B cell (primary cell): ENCODE data around the gene UTP11. TPM values are rescaled to one million over a fixed set of nuclear protein-coding genes. Genes with fewer than 3 reads are reported as not detected.

Experiments used
- ATAC-seq: fragments of 200-7000 bp; cut with Tn5 transposase; one replicate; pipeline ENCODE4 v1.10.0; 2021; ENCODE audit warnings: low read depth, mild to moderate bottlenecking, moderate number of reproducible peaks, moderate library complexity
- CTCF ChIA-PET: fragments of 350-600 bp; sonication (Branson Sonifier 250); formaldehyde crosslinking; loops from one replicate; lab custom pipeline; 2021; ENCODE audit warnings: antibody characterized with exemption, inconsistent platforms; lab: Charles Lee
- POLR2A ChIA-PET: fragments of 350-600 bp; sonication (Branson Sonifier 250); formaldehyde crosslinking; loops from one replicate; lab custom pipeline; 2021; ENCODE audit warnings: antibody characterized with exemption; lab: Charles Lee
- DNase-seq: peaks from one replicate; pipeline ENCODE4 v3.0.0; 2013
- H2AFZ ChIP-seq: 2 replicates; pipeline ENCODE4 v1.6.1; 2012; ENCODE audit warnings: mild to moderate bottlenecking, low read depth, low read length; ENCODE audit not compliant: insufficient read depth, poor library complexity, severe bottlenecking
- H3K27ac ChIP-seq, 2 donors: 1 replicate in 1 of 2; 2 replicates in 1 of 2; pipeline ENCODE4 v1.5.1; 2012 to 2013; ENCODE audit warnings: low read length in 2 of 2, mild to moderate bottlenecking in 2 of 2, moderate library complexity in 1 of 2
- H3K27me3 ChIP-seq, 4 experiments: fragments of 200-600 bp in 1 of 4; sonication (generic) in 1 of 4; replicated peaks in 1 of 4; 1 replicate in 2 of 4; 2 replicates in 2 of 4; pipeline versions ENCODE4 v1.6.1 to v1.7.0; 2013 to 2016; ENCODE audit warnings: low read length in 3 of 4, mild to moderate bottlenecking in 2 of 4, mixed read lengths in 1 of 4, moderate library complexity in 1 of 4; ENCODE audit not compliant: insufficient read depth in 4 of 4, control insufficient read depth in 3 of 4; ENCODE audit errors: control extremely low read depth in 1 of 4
- H3K36me3 ChIP-seq, 2 experiments: replicated peaks in 1 of 2; 1 replicate in 1 of 2; 2 replicates in 1 of 2; pipeline versions ENCODE4 v1.6.1 to v1.7.1; 2013; ENCODE audit warnings: low read length in 1 of 2; ENCODE audit not compliant: insufficient read depth in 2 of 2, control insufficient read depth in 1 of 2; ENCODE audit errors: control extremely low read depth in 1 of 2, extremely low read depth in 1 of 2
- H3K4me1 ChIP-seq, 2 donors: fragments of 200-600 bp in 1 of 2; sonication (generic) in 1 of 2; 1 replicate in 1 of 2; 2 replicates in 1 of 2; pipeline versions ENCODE4 v1.5.1 to v1.6.1; 2013 to 2017; ENCODE audit warnings: low read length in 2 of 2; ENCODE audit not compliant: control insufficient read depth in 2 of 2, insufficient read depth in 2 of 2
- H3K4me2 ChIP-seq: replicated peaks from 2 replicates; pipeline ENCODE3; 2012; ENCODE audit warnings: mild to moderate bottlenecking, low read depth, low read length; ENCODE audit not compliant: poor library complexity, severe bottlenecking
- H3K4me3 ChIP-seq, 5 experiments: fragments of 200-600 bp in 1 of 5; sonication (generic) in 1 of 5; 1 replicate in 3 of 5; 2 replicates in 2 of 5; pipeline versions ENCODE4 v1.5.1 to v1.7.0; 2011 to 2016; ENCODE audit warnings: low read length in 4 of 5, mild to moderate bottlenecking in 4 of 5, low read depth in 2 of 5, control low read depth in 1 of 5, moderate library complexity in 1 of 5; ENCODE audit not compliant: insufficient read depth in 1 of 5; ENCODE audit errors: control extremely low read depth in 1 of 5, extremely low read depth in 1 of 5
- H3K79me2 ChIP-seq: fragments of 200-600 bp; sonication (generic); one replicate; pipeline ENCODE4 v1.6.0; 2016; ENCODE audit warnings: low read length; ENCODE audit not compliant: control insufficient read depth, insufficient read depth
- H3K9ac ChIP-seq: fragments of 200-600 bp; sonication (generic); 2 replicates; pipeline ENCODE4 v1.6.1; 2017; ENCODE audit warnings: mild to moderate bottlenecking, low read length, moderate library complexity
- H3K9me3 ChIP-seq, 3 donors: one replicate each; pipeline versions ENCODE4 v1.6.1 to v1.7.1; 2013; ENCODE audit warnings: low read length in 2 of 3; ENCODE audit not compliant: control insufficient read depth in 2 of 3, insufficient read depth in 1 of 3; ENCODE audit errors: control extremely low read depth in 1 of 3
- H4K20me1 ChIP-seq: 2 replicates; pipeline ENCODE4 v1.6.0; 2012; ENCODE audit warnings: mild to moderate bottlenecking, low read length; ENCODE audit not compliant: insufficient read depth, control insufficient read depth, poor library complexity, severe bottlenecking
- H3K27ac Mint-ChIP-seq: one replicate; pipeline ENCODE4 v1.8.0; 2021; ENCODE audit warnings: mixed read lengths
- H3K27me3 Mint-ChIP-seq: one replicate; pipeline ENCODE4 v1.8.0; 2021; ENCODE audit warnings: mixed read lengths
- H3K4me1 Mint-ChIP-seq: one replicate; pipeline ENCODE4 v1.8.0; 2021; ENCODE audit warnings: mixed read lengths
- H3K4me3 Mint-ChIP-seq: one replicate; pipeline ENCODE4 v1.8.0; 2021; ENCODE audit warnings: mixed read lengths
- H3K9me3 Mint-ChIP-seq: one replicate; pipeline ENCODE4 v1.8.0; 2022; ENCODE audit warnings: mixed read lengths; ENCODE audit not compliant: insufficient read depth
- CTCF ChIP-seq: fragments of 200-600 bp; IDR thresholded peaks from one replicate; pipeline ENCODE4 v1.8.0; 2022; ENCODE audit warnings: antibody characterized with exemption, mild to moderate bottlenecking
- EZH2 ChIP-seq: IDR thresholded peaks from 2 replicates; pipeline ENCODE4 v1.6.1; 2012; ENCODE audit warnings: borderline replicate concordance, low read depth, mild to moderate bottlenecking, moderate library complexity, low read length; ENCODE audit not compliant: insufficient read depth, poor library complexity, severe bottlenecking
- WGBS: methylation state at CpG from one replicate; pipeline ENCODE4 v1.1.5; 2013; ENCODE audit warnings: missing lambda C conversion rate; ENCODE audit not compliant: insufficient coverage; 5-methylcytosine and 5-hydroxymethylcytosine counted together
- intact Hi-C: fragments of 100-400 bp; cut with micrococcal nuclease; formaldehyde crosslinking; loops from one replicate; pipeline ENCODE4 v1.10.0; 2022
- polyA plus RNA-seq: library from polyadenylated mRNA; depleted of rRNA; stranded (reverse); fragments of >200 nt; gene quantifications from 2 replicates; pipeline ENCODE4 v1.2.3, GENCODE V29; 2012
- small RNA-seq: library from RNA; depleted of rRNA; stranded (forward); fragments of <200 nt; gene quantifications from one replicate; pipeline ENCODE3, GENCODE V24; 2012; ENCODE audit warnings: low replicate concordance, low read depth; ENCODE audit not compliant: insufficient read length
- total RNA-seq, 2 donors: library from RNA; stranded (reverse); fragments of 120-200 nt in 1 of 2; gene quantifications; 1 replicate in 1 of 2; 2 replicates in 1 of 2; pipeline versions ENCODE4 v1.2.3 to v1.2.4, GENCODE V29; 2013 to 2022

The UTP11 gene
- total and polyA plus RNA-seq, 2 donors (not counting 1 experiment from before 2014, with no cell fraction given): 6.0 to 16.8 TPM

- ATAC-seq (no peak), DNase-seq (no peak)
- no peaks in the 10 kb centered on the region for H4K20me1 ChIP-seq
- H3K79me2 ChIP-seq: no peaks in the 10 kb centered on the region
- ChIA-PET POLR2A (no interaction called here), CTCF (no interaction called here)
- no peak overlapping the region for H3K9ac ChIP-seq
- H3K9me3 Mint-ChIP-seq: no peaks in the 10 kb centered on the region
- H3K27me3 ChIP-seq: peaks cover 0 to 6% (median 0%) of the 10 kb centered on the region in 4 experiments
- no peak overlapping the region for H3K4me2 ChIP-seq
- H3K4me3 ChIP-seq: no peak overlapping the region
- 93% methylated on average over 4 of the region's 4 CpGs for WGBS
- no peaks in the 10 kb centered on the region for H3K36me3 ChIP-seq
- TF ChIP-seq CTCF: no peak
- no peak for TF ChIP-seq EZH2
- H3K27ac ChIP-seq: no peak overlapping the region
- no peak overlapping the region for H3K4me3 Mint-ChIP-seq
- H3K4me1 ChIP-seq: no peaks in the 10 kb centered on the region
- H3K4me1 Mint-ChIP-seq: no peaks in the 10 kb centered on the region
- H3K27me3 Mint-ChIP-seq: peaks cover 14% of the 10 kb centered on the region
- no peak overlapping the region for H3K27ac Mint-ChIP-seq
- no peak overlapping the region for H2AFZ ChIP-seq
- intact Hi-C loops: no loop called here
- no peaks in the 10 kb centered on the region for H3K9me3 ChIP-seq
Observed at GRCh38 chr1:38074302-38074677, 61.8 kb downstream of the UTP11 start.

Small RNA genes within 50 kb of the gene (small RNA-seq; reads per million reads assigned to genes)
- not detected for gene RNU6-510P

Other genes starting within 250 kb of the UTP11 start
- gene EPHA10, start 247.6 kb upstream of the UTP11 start, total RNA-seq: 0.39 and 0.61 TPM in 2 replicates
- gene EPHA10, start 247.6 kb upstream of the UTP11 start, polyA plus RNA-seq: 0.17 and 0.94 TPM in 2 replicates
- 6.6 and 7.8 TPM in 2 replicates for gene MANEAL, start 218.9 kb upstream of the UTP11 start, total RNA-seq
- 1.1 and 3.1 TPM in 2 replicates for gene MANEAL, start 218.9 kb upstream of the UTP11 start, polyA plus RNA-seq
- gene C1orf122, start 204.9 kb upstream of the UTP11 start, total RNA-seq: 15.7 and 16.9 TPM in 2 replicates
- gene C1orf122, start 204.9 kb upstream of the UTP11 start, polyA plus RNA-seq: 10.7 and 15.7 TPM in 2 replicates
- 12.5 and 14.0 TPM in 2 replicates for gene YRDC, start 204.5 kb upstream of the UTP11 start, total RNA-seq
- 16.7 and 17.1 TPM in 2 replicates for gene YRDC, start 204.5 kb upstream of the UTP11 start, polyA plus RNA-seq
- gene MTF1, start 153.1 kb upstream of the UTP11 start, total RNA-seq: 34.6 and 36.7 TPM in 2 replicates
- 5.2 and 6.2 TPM in 2 replicates for gene MTF1, start 153.1 kb upstream of the UTP11 start, polyA plus RNA-seq
- 63.3 and 66.9 TPM in 2 replicates for gene INPP5B, start 65.7 kb upstream of the UTP11 start, total RNA-seq
- gene INPP5B, start 65.7 kb upstream of the UTP11 start, polyA plus RNA-seq: 27.9 and 45.4 TPM in 2 replicates
- gene SF3A3, start 22.7 kb upstream of the UTP11 start, total RNA-seq: 65.2 and 66.7 TPM in 2 replicates
- gene SF3A3, start 22.7 kb upstream of the UTP11 start, polyA plus RNA-seq: 18.4 and 20.2 TPM in 2 replicates
- gene FHL3, start 7.2 kb upstream of the UTP11 start, total RNA-seq: 2.2 TPM in 2 replicates
- gene FHL3, start 7.2 kb upstream of the UTP11 start, polyA plus RNA-seq: 0.15 and 0.94 TPM in 2 replicates
- 3.4 and 3.8 TPM in 2 replicates for gene POU3F1, start 34.1 kb downstream of the UTP11 start, total RNA-seq
- 0.45 and 0.63 TPM in 2 replicates for gene POU3F1, start 34.1 kb downstream of the UTP11 start, polyA plus RNA-seq